GM12878 (cell line): ENCODE measurements around the gene AGBL5. TPM values are rescaled to one million over a fixed set of nuclear protein-coding genes. Genes with fewer than 3 reads are reported as not detected.

Experiments
- ATAC-seq: fragments of 200-7000 bp; cut with Tn5 transposase; 3 replicates; pipeline ENCODE4 v1.9.1; 2020; ENCODE audit warnings: mild to moderate bottlenecking, moderate library complexity
- BruUV-seq: library from RNA; stranded (reverse); fragments of 400-500 nt; replicated peaks from 2 replicates; lab custom pipeline; 2021; lab: Mats Ljungman, UMichigan
- CTCF ChIA-PET: fragments of 300-600 bp; sonication (Branson Sonifier 250); formaldehyde crosslinking; extraction: SDS; loops from one replicate; lab custom pipeline; 2021; ENCODE audit warnings: inconsistent platforms; lab: Yijun Ruan, JAX
- POLR2A ChIA-PET: fragments of 350-600 bp; formaldehyde crosslinking; extraction: SDS; loops from one replicate; lab custom pipeline; 2021; ENCODE audit warnings: inconsistent platforms; lab: Charles Lee
- RAD21 ChIA-PET: fragments of 300-600 bp; sonication (Branson Sonifier 250); formaldehyde crosslinking; loops from one replicate; lab custom pipeline; 2023; ENCODE audit warnings: antibody characterized with exemption; ENCODE audit not compliant: unreplicated experiment; lab: Charles Lee
- SMC1A ChIA-PET: fragments of 300-600 bp; sonication (Branson Sonifier 250); formaldehyde crosslinking; loops from one replicate; lab custom pipeline; 2023; ENCODE audit not compliant: unreplicated experiment, uncharacterized antibody; lab: Charles Lee
- DNase-seq: peaks from one replicate; pipeline ENCODE4 v3.0.0-alpha.2; 2011; ENCODE audit warnings: low read depth, low spot score
- FAIRE-seq: peaks from 3 replicates; lab custom pipeline; 2011; peaks lifted over from hg19 to GRCh38; lab: Jason Lieb, UNC
- H2AFZ ChIP-seq: 2 replicates; pipeline ENCODE4 v1.6.0; 2011; ENCODE audit warnings: low read depth, low read length, control low read depth; ENCODE audit not compliant: control insufficient read depth
- H3K27ac ChIP-seq: 2 replicates; pipeline ENCODE4 v1.5.1; 2011; ENCODE audit warnings: control low read depth; ENCODE audit not compliant: control insufficient read depth, insufficient read depth
- H3K27me3 ChIP-seq, 2 experiments: replicated peaks in 1 of 2; 2 replicates each; pipeline versions ENCODE4 v1.6.0 to v1.6.1; 2011; ENCODE audit warnings: low read length in 1 of 2; ENCODE audit not compliant: control insufficient read depth in 2 of 2, insufficient read depth in 2 of 2
- H3K36me3 ChIP-seq, 2 experiments: 2 replicates each; pipeline ENCODE4 v1.5.1; 2011; ENCODE audit warnings: low read length in 1 of 2; ENCODE audit not compliant: control insufficient read depth in 2 of 2, insufficient read depth in 2 of 2
- H3K4me1 ChIP-seq: 2 replicates; pipeline ENCODE4 v1.6.1; 2011; ENCODE audit warnings: mild to moderate bottlenecking, low read length, moderate library complexity, mixed read lengths; ENCODE audit not compliant: control insufficient read depth, insufficient read depth
- H3K4me2 ChIP-seq: 2 replicates; pipeline ENCODE4 v1.6.0; 2011; ENCODE audit warnings: control low read depth; ENCODE audit not compliant: control insufficient read depth, insufficient read depth
- H3K4me3 ChIP-seq: fragments of 200-600 bp; sonication (generic); 2 replicates; pipeline ENCODE4 v1.5.1; 2016
- H3K79me2 ChIP-seq: 2 replicates; pipeline ENCODE4 v1.6.0; 2011; ENCODE audit warnings: low read length; ENCODE audit not compliant: control insufficient read depth, insufficient read depth
- H3K9ac ChIP-seq: 2 replicates; pipeline ENCODE4 v1.8.0; 2011; ENCODE audit warnings: low read length, control low read depth, mixed read lengths; ENCODE audit not compliant: control insufficient read depth, insufficient read depth
- H3K9me3 ChIP-seq: replicated peaks from 3 replicates; pipeline ENCODE4 v1.5.1; 2011; ENCODE audit warnings: mild to moderate bottlenecking, low read length; ENCODE audit not compliant: control insufficient read depth, insufficient read depth
- H4K20me1 ChIP-seq: 2 replicates; pipeline ENCODE4 v1.6.0; 2011; ENCODE audit not compliant: control insufficient read depth, insufficient read depth
- BACH1 ChIP-seq: fragments of 450-650 bp; IDR thresholded peaks from 2 replicates; pipeline ENCODE4 v1.6.1; 2017; ENCODE audit warnings: mild to moderate bottlenecking, borderline replicate concordance
- CBX3 ChIP-seq: fragments of 200-600 bp; sonication (generic); IDR thresholded peaks from 2 replicates; pipeline ENCODE4 v1.6.1; 2016; ENCODE audit warnings: low read depth, borderline replicate concordance
- CEBPB ChIP-seq, 2 experiments: fragments of 150-350 bp in 1 of 2; IDR thresholded peaks; 2 replicates each; pipeline ENCODE4 v1.6.1; 2012 to 2014; ENCODE audit warnings: low read depth in 2 of 2, low read length in 2 of 2, borderline replicate concordance in 1 of 2, inconsistent platforms in 1 of 2
- HDAC6 ChIP-seq: fragments of 200-600 bp; sonication (generic); IDR thresholded peaks from one replicate; pipeline ENCODE4 v1.8.0; 2017; ENCODE audit warnings: antibody characterized with exemption; ENCODE audit not compliant: unreplicated experiment
- IKZF1 ChIP-seq: fragments of 450-650 bp; conservative IDR thresholded peaks from 2 replicates; pipeline ENCODE4 v1.6.1; 2017; ENCODE audit warnings: antibody characterized with exemption, mild to moderate bottlenecking
- MEF2A ChIP-seq: IDR thresholded peaks from 2 replicates; pipeline ENCODE4 v1.6.1; 2011; ENCODE audit warnings: low read depth, mild to moderate bottlenecking, low read length, moderate library complexity; ENCODE audit not compliant: insufficient read depth
- MTA3 ChIP-seq: IDR thresholded peaks from 2 replicates; pipeline ENCODE4 v1.6.1; 2012; ENCODE audit warnings: low read length, inconsistent platforms, borderline replicate concordance
- RAD51 ChIP-seq: fragments of 450-650 bp; IDR thresholded peaks from 2 replicates; pipeline ENCODE4 v1.6.1; 2016; ENCODE audit warnings: moderate library complexity, mild to moderate bottlenecking, inconsistent platforms
- RB1 ChIP-seq: fragments of 450-650 bp; formaldehyde crosslinking; IDR thresholded peaks from 2 replicates; pipeline ENCODE4 v1.6.1; 2017; ENCODE audit warnings: mild to moderate bottlenecking, borderline replicate concordance
- SREBF1 ChIP-seq: IDR thresholded peaks from 2 replicates; pipeline ENCODE4 v1.6.1; 2012; ENCODE audit warnings: mild to moderate bottlenecking, low read length
- YY1 ChIP-seq: IDR thresholded peaks from 2 replicates; pipeline ENCODE4 v1.6.1; 2011; ENCODE audit warnings: low read depth, mild to moderate bottlenecking, low read length
- WGBS: methylation state at CpG from one replicate; pipeline ENCODE4 v1.1.6; 2016; ENCODE audit warnings: low lambda C conversion rate; ENCODE audit not compliant: insufficient replicate concordance, insufficient coverage; ENCODE audit errors: missing lambda C conversion rate; 5-methylcytosine and 5-hydroxymethylcytosine counted together
- in situ Hi-C: fragments of 300-500 bp; cut with MboI; formaldehyde crosslinking; loops from 9 replicates; pipeline ENCODE4 v1.14.3; 2018; ENCODE audit warnings: mixed read lengths
- intact Hi-C: fragments of 100-400 bp; cut with micrococcal nuclease; formaldehyde crosslinking; loops from one replicate; pipeline ENCODE4 v1.14.2; 2022; ENCODE audit not compliant: unreplicated experiment
- polyA plus RNA-seq, 11 experiments: library from polyadenylated mRNA; depleted of rRNA in 4 of 11; unstranded in 6 of 11; stranded (reverse) in 5 of 11; fragments of >200 nt; fragmentation: Nextera tagmentation in 4 of 11; fragmentation: Illumina TruSeq in 1 of 11; extraction: Ambion mirVana in 4 of 11; extraction: Trizol in 1 of 11; gene quantifications; 1 replicate in 1 of 11; 2 replicates in 10 of 11; pipeline versions ENCODE4 v1.2.1 to v1.2.3, GENCODE V29; 2011 to 2016; ENCODE audit warnings: inconsistent platforms in 2 of 11, missing spikeins in 2 of 11, low read depth in 1 of 11
- total RNA-seq, 4 experiments: library from RNA; depleted of rRNA in 3 of 4; stranded (reverse); fragments of >200 nt in 3 of 4; fragmentation: Illumina TruSeq in 1 of 4; extraction: Trizol in 1 of 4; gene quantifications; 2 replicates each; pipeline versions ENCODE4 v1.2.1 to v1.2.3, GENCODE V29; 2013 to 2021
- TF ChIP-seq, protein P1 (sequence below): fragments of 450-650 bp; IDR thresholded peaks from 2 replicates; pipeline ENCODE4 v1.6.1; 2016; ENCODE audit warnings: mild to moderate bottlenecking, moderate library complexity, borderline replicate concordance

AGBL5 gene
- total and polyA plus RNA-seq, 10 of the 15 experiments (the other 5 are each of a cell fraction or from before 2014, with no cell fraction given) = 1.9 to 28.5 (median 19.5) TPM

DNA sequence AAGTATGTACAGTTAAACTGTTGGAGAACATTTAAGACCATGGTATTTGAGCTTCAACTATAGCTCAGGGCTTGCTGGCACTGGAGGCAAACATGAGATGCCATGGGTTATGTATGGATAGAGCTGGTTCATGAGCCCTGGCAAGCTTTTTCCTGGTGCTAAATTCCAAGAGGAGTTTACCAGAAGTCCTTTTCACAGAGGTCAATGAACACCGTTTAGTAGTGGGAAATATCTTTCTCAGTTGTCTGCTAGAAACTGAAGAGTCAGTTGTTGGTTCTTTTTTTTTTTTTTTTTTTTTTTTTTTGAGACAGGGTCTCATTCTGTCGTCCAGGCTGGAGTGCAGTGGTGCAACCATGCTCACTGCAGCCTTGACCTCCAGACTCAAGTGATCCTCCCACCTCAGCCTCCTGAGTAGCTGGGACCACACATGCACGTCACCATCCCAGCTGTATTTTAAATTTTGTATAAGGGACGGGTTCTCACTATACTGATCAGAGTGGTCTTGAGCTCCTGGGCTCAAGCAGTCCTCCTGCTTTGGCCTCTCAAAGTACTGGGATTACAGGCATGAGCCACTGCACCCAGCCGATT is 36.4 kb downstream of the AGBL5 start:
- Histone ChIP-seq H3K79me2 (no peaks in the 10 kb centered on the region), H3K27ac (no peak overlapping the region), H2AFZ (no peak overlapping the region), H3K4me1 (peaks cover 11% of the 10 kb centered on the region; the same call in 1 of the 2 replicates), H3K36me3 (no peaks in the 10 kb centered on the region), H3K4me2 (peak overlapping the region; percentile 87; the same call in 1 of the 2 replicates), H3K27me3 (no peaks in the 10 kb centered on the region), H3K4me3 (peak overlapping the region; percentile 87; the same call in 1 of the 2 replicates), H3K9me3 (no peaks in the 10 kb centered on the region), H3K9ac (no peak overlapping the region), H4K20me1 (no peaks in the 10 kb centered on the region)
- ATAC-seq (no peak), DNase-seq (no peak), FAIRE-seq (no peak)
- in situ Hi-C loops = loop anchor here (10.0 kb wide), 1 partner anchor 123 kb away; no protein-coding TSS in a partner anchor
- ChIA-PET POLR2A (interaction anchor here (0.5 to 3.4 kb wide), 6 partner anchors 14 to 1200 kb away, joined by 3 to 12 read pairs (median 5); partner anchors contain the start of genes AGBL5 and PREB), SMC1A (interaction anchor here (0.8 to 1.9 kb wide), 7 partner anchors 10 to 191 kb away, joined by 3 to 8 read pairs (median 4); no protein-coding TSS in a partner anchor), CTCF (interaction anchor here (0.9 to 8.6 kb wide), 10 partner anchors 7 to 215 kb away, joined by 3 to 85 read pairs (median 8); partner anchors contain the start of genes AGBL5 and PREB), RAD21 (interaction anchor here (0.9 to 2.2 kb wide), 6 partner anchors 16 to 192 kb away, joined by 3 to 14 read pairs (median 3); partner anchors contain the start of genes ABHD1 and OST4)
- no TSS peak for BruUV-seq
- TF ChIP-seq, protein P1, sequence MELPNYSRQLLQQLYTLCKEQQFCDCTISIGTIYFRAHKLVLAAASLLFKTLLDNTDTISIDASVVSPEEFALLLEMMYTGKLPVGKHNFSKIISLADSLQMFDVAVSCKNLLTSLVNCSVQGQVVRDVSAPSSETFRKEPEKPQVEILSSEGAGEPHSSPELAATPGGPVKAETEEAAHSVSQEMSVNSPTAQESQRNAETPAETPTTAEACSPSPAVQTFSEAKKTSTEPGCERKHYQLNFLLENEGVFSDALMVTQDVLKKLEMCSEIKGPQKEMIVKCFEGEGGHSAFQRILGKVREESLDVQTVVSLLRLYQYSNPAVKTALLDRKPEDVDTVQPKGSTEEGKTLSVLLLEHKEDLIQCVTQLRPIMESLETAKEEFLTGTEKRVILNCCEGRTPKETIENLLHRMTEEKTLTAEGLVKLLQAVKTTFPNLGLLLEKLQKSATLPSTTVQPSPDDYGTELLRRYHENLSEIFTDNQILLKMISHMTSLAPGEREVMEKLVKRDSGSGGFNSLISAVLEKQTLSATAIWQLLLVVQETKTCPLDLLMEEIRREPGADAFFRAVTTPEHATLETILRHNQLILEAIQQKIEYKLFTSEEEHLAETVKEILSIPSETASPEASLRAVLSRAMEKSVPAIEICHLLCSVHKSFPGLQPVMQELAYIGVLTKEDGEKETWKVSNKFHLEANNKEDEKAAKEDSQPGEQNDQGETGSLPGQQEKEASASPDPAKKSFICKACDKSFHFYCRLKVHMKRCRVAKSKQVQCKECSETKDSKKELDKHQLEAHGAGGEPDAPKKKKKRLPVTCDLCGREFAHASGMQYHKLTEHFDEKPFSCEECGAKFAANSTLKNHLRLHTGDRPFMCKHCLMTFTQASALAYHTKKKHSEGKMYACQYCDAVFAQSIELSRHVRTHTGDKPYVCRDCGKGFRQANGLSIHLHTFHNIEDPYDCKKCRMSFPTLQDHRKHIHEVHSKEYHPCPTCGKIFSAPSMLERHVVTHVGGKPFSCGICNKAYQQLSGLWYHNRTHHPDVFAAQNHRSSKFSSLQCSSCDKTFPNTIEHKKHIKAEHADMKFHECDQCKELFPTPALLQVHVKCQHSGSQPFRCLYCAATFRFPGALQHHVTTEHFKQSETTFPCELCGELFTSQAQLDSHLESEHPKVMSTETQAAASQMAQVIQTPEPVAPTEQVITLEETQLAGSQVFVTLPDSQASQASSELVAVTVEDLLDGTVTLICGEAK = no peak
- TF ChIP-seq MTA3 (no peak), CBX3 (no peak), RAD51 (no peak), RB1 (no peak), HDAC6 (no peak), CEBPB (IDR thresholded peaks at IDR 0.05; ENCODE audit: borderline replicate concordance in 1 of 2, low read depth in 2 of 2, low read length in 2 of 2) (no peak), BACH1 (no peak), YY1 (no peak), IKZF1 (no peak), SREBF1 (no peak), MEF2A (no peak)
- intact Hi-C loops = no loop called here
- WGBS = 71% methylated on average over 4 of the region's 5 CpGs
